HTERT RPE-1 (cell line): ENCODE results near the gene PRDM8.

Experiments
- in situ Hi-C: fragments of 300-500 bp; cut with MboI; formaldehyde crosslinking; loops from 4 replicates; pipeline ENCODE4 v1.14.3; 2020; ENCODE audit warnings: low sequenced_read_pairs

The PRDM8 gene

DNA sequence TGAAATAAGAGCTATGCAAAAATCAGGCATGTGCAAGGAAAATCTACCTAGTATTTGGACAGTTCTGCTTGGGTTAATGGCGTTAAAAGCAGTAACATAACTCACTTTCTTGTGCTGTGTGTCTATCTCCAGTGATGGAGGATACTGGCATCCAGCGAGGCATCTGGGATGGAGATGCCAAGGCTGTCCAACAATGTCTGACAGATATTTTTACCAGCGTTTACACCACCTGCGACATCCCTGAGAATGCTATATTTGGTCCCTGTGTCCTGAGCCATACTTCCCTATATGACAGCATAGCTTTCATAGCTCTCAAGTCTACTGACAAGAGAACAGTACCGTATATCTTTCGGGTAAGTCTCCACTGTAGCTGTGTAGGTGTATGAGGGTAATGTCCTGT lies 2.6 kb downstream of the PRDM8 start:
- in situ Hi-C loops = no loop called here

DNA sequence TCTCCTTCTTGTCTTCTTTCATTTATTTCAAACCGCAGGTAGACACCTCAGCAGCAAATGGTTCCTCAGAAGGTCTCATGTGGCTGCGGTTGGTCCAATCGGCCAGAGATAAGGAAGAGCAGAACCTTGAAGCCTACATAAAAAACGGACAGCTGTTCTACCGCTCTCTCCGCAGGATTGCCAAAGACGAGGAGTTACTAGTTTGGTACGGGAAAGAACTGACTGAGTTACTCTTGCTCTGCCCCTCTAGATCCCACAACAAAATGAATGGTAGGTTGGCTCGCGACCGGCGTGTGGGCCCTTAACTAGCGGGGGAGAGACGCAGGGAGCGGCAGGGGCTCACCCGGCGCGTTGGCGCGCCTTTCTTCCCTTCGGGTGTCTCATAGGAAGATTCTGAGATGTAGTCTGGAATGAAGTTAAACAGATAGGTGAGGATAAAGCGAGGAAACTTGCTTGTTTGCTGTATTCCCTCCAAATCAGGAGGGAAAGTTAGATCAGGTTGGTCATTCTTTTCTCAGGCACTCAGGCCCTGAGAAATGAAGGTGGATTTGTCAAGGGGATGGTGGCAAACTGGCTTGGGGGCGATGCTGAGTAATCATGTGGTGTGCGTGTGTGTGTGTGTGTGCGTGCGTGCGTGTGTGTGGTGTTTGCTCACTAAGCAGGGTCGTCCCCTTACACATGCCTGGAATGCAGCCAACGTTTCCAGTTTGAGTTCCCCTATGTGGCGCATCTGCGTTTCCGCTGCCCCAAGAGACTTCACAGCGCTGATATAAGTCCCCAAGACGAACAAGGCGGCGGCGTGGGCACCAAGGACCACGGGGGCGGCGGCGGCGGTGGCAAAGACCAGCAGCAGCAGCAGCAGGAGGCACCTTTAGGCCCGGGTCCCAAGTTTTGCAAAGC lies 4.2 kb downstream of the PRDM8 start:
- in situ Hi-C loops = no loop called here

DNA sequence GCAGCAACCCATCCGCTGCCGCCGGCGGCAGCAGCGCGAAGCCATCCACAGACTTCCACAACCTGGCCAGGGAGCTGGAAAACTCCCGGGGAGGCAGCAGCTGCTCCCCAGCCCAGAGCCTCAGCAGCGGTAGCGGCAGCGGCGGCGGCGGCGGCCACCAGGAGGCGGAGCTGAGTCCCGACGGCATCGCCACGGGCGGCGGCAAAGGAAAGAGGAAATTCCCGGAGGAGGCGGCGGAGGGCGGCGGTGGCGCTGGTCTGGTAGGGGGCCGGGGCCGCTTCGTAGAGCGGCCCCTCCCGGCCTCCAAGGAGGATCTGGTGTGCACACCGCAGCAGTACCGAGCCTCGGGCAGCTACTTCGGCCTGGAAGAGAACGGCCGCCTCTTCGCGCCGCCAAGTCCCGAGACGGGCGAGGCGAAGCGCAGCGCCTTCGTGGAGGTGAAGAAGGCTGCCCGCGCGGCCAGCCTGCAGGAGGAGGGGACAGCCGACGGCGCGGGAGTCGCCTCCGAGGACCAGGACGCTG lies 4.9 kb downstream of the PRDM8 start:
- in situ Hi-C loops = no loop called here

DNA sequence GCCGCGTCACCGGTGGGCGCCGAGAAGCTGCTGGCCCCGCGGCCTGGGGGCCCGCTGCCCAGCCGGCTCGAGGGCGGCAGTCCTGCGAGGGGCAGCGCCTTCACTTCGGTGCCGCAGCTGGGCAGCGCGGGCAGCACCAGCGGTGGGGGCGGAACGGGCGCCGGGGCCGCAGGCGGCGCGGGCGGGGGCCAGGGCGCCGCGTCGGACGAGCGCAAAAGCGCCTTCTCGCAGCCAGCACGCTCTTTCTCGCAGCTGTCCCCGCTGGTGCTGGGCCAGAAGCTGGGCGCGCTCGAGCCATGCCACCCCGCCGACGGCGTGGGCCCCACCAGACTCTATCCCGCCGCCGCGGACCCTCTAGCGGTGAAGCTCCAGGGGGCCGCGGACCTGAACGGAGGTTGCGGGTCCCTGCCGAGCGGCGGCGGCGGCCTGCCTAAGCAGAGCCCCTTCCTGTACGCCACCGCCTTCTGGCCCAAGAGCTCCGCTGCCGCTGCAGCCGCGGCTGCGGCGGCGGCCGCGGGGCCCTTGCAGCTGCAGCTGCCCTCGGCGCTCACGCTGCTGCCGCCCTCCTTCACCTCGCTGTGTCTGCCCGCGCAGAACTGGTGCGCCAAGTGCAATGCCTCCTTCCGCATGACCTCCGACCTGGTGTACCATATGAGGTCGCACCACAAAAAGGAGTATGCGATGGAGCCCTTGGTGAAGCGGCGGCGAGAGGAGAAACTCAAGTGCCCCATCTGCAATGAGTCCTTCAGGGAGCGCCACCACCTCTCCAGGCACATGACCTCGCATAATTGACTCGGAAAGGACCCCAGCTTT lies 5.6 kb downstream of the PRDM8 start:
- in situ Hi-C loops = no loop called here

DNA sequence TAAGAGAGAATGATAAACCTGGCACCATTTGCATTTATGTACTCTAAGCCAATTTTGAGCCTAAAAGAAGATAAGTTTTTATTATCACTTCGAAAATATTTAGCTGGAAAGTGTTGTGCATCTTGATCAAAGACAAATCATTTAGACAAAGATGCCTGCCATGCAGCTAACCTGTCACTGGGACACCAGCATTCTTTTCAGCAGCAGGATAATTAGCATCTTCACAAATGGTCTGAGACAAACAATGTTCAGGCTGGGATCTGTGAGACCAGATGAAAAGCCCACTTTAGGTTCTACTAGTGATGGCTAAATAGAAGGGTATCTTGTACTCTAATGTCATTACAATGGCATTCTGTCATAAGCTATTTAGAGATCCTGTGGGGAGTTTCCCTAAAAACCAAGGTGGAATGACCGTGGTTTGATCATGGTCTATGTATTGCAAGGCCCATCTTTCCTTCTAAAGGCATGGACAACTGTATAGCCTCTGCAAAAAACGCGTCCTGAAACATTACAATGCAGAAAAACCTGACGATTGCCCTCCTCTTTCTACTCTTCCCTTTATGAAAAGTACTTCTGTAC lies 7.2 kb downstream of the PRDM8 start:
- in situ Hi-C loops = no loop called here

DNA sequence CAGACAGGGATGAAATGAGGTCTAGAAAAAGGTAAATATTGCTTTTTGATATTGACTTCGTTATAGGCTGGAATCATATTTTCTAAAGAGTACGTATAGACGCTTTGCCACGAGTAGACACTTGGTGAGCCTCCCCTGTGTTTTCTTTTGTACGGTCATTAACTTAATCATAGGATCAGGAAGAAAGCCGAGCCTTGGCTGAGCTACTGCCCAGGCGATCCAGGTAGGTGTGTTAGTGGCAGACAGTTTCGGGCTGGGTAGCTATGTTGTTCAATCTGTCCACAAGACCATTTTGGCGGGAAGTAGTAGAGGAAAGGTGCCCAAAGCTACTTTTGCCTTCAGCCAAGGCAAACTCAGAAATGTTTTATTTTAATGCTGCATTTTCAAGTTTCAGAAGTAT lies 8.8 kb downstream of the PRDM8 start:
- in situ Hi-C loops = no loop called here

DNA sequence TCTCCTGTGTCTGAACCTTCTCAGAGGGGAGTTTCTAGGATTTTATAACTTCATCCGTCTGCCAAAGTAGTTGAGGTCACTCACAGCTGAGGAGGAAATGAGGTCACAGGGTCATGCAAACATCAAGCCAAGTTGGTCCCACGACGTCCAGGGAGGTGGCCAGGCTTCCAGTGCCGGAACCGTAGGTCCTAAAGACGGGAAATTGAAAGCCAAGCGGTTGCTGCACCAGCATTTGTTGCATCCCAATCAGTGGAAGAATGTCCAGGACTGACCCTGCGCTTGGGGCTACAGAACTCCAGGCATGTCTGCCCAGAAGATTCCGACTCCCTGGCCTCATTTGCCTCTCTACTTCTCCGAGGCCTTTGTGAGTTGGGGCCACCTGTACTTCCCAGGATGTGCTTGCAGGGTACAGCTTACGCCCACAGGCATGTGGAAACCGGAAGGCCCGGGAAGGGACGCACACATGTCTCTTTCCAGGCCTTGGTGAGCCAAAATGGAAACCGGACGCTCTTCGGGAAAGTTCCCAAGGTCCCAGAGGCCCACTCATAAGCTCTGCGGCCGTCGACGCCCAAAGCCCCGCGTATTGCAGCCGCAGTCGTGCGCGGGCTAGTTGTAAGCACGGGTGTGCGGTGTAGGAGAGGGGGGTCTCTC lies 9.3 kb downstream of the PRDM8 start:
- in situ Hi-C loops = no loop called here

DNA sequence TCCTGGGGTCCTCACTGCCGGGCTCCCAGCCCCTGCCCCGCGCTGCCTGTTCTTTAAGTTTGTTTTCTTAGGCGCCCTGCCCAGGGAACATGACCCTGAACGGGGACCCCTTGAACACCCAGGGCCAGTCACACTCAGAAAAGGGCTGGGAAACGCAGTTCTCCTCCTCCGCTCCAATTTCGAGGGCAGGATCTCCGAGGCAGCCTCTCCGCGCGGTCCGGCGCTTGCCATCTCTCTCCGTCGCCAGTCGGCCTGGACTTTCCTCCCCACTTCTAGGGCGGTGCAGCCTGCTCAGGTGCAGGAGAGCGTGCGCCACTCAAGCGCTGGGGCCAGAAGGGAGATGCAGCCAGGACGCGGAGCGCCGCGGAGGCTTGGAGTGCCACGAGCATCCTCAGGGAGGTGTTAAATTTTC lies 9.9 kb downstream of the PRDM8 start:
- in situ Hi-C loops = no loop called here

DNA sequence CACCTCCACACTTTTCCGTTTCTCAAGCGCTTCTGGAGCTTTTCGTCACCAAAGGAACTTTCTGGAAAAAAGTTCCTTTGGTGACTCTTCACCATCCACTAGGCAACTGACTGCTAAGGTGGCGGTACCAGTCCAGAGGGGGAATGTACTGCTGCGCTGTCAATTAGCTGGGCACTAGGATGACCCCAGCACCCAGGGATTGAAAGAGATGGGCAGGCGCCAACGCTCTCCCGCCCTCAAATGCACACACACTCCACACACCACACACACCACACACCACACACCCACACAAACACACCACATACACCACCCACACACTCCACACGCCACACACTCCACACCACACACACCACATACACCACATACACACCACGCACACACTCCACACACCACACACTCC lies 10.4 kb downstream of the PRDM8 start:
- in situ Hi-C loops = no loop called here

DNA sequence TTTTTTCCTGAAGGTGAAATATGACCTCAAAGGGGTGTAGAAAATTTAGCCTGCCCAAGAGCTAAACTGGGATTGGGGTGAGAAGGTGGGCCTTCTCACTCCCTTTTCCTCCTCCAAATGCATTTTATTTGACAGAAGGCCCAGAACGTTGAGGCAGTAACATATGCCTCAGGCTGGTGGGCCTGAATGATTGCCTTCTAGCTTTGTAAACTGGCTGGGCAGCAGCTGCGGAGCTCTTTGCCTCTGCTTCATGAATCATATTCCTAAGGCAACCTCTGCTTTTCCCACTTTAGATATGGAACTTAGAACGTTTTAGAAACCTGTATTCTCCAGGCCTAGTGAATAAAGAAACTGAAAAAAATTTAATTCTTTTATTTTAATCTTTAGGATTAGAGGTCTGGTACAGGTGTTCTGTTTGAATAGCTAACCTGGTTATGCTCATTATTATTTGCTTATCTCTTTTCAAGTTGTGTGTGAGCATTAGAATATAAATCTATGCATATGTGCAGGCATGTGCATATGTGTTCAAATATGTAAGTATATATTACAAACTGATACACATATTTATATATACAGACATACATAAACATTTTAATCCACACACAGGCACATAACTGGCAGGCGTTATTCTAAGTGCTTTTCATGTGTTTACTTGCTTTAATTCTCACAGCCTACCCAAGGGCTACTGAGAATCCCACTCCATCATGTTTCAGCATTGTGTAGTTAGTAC lies 11.5 kb downstream of the PRDM8 start:
- in situ Hi-C loops = no loop called here

DNA sequence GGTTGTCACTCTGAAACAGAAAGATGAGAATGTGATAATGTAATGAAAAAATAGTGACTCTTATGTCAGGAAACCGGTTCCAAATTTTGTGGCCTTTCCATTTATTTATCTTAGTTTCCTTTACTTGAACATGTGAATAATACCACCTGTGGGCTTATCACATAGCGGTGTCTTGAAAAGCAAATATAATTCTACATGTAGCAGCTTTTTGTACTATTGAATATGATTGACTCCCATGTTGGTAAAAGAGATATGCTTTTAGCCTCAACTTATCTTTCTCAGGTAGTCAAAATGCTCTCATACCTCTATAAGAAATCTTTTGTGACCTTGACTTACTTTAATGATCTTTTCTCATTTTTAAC lies 12.0 kb downstream of the PRDM8 start:
- in situ Hi-C loops = no loop called here

DNA sequence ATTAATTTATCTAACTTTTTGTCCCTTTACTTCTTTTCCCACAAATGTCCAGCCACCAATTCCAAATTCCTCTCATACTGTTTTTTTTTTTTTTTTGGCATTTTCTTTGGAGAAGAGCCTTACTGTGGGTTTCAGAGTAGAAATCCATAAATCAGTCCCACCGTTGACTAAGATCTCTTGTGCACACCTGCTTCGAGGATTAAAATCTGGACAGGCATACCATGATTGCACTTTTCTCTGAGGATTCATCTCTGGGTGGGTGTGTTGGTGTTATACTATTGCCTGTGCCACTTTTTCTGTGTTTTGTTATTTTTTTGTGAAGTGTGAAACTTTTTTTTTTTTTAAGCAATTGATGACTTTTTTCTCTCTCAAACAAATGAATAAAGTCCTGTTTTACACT lies 13.2 kb downstream of the PRDM8 start:
- in situ Hi-C loops = no loop called here

DNA sequence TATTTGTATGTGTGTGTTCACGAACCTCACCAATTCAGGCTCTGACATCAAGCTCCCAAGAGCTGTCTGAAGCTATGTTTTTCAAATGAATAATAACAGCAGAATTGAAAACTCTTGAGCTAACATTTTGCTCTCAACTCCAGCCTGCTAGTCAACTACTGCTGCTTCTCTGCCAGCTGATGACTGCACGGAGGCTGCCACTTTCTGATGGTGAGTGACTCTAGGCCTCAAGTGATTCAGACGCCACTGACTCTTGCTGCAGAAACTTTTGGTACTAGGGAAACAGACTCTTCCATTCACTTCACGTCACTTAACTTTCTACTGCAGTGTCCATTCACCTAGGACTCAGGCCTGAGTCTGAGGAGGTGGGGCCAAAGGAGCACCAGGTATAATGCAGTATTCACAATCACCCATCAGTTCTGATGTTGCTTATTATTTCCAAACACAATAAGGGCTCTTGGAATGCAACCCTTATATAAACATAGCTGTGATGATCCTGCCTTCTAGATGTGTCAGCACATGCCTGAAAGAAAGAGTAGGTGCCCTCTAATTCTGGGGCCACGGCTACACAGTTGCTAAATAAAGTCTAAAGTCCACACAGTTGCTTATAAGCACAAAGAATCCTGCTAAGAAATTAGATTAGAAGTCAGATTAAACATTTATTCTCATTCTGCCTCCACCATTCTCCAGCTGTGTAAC lies 16.0 kb downstream of the PRDM8 start:
- in situ Hi-C loops = no loop called here

DNA sequence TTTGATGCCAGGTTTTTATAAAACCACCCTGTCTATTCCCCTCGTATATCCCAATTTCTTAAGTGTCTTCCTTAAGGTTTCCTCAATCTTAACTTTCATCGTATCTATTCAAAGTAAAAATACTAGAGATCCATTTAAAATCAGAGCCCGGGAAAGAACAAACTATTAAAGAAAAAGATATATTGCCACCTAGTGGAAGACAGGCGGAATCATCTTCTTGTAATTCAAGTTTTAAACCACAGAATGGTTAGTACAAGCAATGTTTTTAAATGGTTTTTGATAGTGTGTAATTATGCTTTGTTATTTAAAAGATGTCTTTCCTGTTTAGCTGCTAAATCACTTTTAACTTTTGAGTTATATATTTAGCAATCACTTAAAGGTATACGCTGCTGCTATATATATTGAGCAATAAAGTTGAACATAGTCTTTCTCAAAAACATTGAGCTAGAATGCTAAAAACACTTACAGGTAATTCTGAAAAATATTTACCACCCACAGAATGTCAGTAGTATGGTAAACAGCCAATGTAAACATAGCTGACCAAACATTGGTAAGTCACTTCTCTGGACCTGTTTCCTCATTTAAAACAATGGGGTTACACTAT lies 18.2 kb downstream of the PRDM8 start:
- in situ Hi-C loops = no loop called here

DNA sequence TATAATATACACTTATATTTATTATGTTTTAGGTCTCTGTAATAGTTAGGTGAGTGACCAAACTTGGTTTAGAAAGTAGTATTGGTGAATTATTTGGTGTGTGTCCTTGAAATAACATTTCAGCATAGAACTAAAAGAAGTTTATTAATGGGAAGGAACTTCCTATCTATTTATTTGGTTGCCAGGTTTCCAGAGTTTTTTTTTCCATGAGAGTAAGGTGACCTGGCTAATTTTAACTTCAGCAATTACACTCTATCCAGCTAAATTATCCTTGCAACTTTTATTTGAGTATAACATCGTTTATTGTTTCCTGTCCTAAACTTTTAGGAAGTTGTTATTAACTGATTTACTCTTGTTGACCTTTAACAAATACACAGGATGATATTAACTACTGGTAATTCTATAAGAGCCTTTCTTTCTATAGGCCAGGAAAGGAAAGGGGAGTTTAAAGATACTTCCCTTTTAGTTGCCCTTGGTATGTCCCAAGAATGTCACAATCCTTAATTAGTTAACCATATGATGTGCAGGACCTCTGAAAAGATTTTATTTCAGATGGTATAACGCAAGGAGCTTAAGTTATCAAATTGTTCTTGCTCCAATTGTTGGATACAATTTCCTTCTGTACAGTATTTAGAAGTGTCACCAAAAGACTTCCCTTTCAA lies 18.9 kb downstream of the PRDM8 start:
- in situ Hi-C loops = no loop called here

DNA sequence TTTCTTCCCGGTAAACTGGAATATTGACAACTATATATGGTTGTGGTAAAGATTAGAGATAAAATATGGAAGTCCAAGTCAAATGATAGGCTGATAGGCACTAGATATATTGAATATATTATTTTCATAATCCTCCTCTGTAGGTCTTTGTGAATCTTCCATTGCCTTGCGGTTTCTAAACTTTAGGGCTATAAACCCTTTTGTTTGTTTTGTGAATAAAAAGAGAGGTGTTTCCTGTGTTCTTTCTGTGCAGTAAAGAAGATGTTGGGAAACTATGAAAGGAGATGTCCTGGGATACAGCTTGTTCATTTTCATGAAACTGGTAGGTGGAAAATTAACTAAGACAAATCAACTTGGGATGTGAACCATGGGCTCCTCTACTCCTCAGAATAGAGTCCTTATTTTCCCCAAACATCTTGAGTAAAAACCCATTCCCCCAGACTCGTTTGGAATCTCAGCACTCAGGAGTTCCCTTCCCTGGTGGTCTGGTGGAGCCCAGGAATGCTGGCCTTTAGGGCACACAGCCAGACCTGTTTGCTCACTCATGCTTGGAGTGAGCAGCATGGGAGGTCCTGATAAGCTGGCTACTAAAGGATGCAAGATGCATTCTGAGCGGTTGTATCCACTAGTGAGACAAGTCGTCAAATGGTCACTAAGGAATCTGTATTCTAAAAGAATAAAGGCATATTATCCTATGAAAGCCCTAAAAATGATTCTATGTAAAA lies 22.2 kb downstream of the PRDM8 start:
- in situ Hi-C loops = no loop called here

DNA sequence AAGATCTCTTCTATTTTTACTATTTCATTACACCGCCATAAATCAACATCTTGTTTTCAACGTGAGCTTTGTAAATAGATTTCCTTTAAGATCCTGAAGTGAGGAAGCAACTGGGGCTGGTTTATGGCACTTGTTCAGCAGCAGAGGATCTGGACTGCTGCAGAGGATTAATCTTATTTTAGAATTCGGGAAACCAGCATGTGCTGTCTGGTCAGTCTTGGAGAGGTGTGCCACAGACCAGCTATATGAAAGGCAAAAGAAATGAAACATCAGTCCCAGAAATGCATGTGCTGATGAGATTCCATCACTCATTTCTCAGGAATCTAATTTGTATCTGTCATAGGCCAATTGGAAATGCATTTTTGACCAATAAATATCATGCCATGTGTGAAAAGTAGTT lies 23.4 kb downstream of the PRDM8 start:
- in situ Hi-C loops = no loop called here

DNA sequence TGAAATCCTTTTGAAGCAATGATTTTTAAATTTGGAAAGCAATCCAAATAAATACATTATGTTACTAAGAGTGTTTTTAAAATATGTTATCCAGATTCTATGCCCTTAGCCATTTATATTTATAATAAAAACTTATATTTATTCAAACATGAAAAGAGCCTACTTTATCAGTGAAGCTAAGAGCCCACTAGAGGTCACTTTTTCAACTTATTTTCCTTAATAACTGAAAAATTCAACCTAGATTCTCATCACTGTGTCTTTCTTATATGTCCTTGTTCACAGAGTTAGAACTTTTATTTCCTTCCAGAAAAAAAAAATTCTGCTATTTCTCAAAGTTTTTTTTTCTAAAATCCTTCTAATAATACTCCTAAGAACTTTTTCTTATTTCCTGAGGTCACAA lies 23.9 kb downstream of the PRDM8 start:
- in situ Hi-C loops = no loop called here
